PFSK-1 (cell line): ENCODE data around the gene ATP2A2.

Source experiments
- FOXP2 ChIP-seq: optimal IDR thresholded peaks from 2 replicates; pipeline ENCODE3; 2011; ENCODE audit warnings: borderline replicate concordance, control low read depth, inconsistent platforms; ENCODE audit not compliant: insufficient read depth; ENCODE audit errors: extremely low read length, extremely low read depth
- POLR2AphosphoS5 ChIP-seq: IDR thresholded peaks from 2 replicates; pipeline ENCODE4 v1.6.1; 2012; ENCODE audit warnings: low read depth, mild to moderate bottlenecking, control low read depth, low read length, moderate library complexity
- REST ChIP-seq, 2 experiments: IDR thresholded peaks; 2 replicates each; pipeline versions ENCODE4 v1.6.1 to v1.8.0; 2011 to 2012; ENCODE audit warnings: low read depth in 2 of 2, low read length in 2 of 2, control low read depth in 1 of 2, inconsistent platforms in 1 of 2, mild to moderate bottlenecking in 1 of 2, moderate library complexity in 1 of 2; ENCODE audit not compliant: insufficient read depth in 1 of 2
- SIN3A ChIP-seq: IDR thresholded peaks from 2 replicates; pipeline ENCODE4 v1.6.1; 2012; ENCODE audit warnings: mild to moderate bottlenecking, low read length, moderate library complexity, borderline replicate concordance; ENCODE audit not compliant: insufficient read depth
- TAF1 ChIP-seq: IDR thresholded peaks from 2 replicates; pipeline ENCODE4 v1.6.1; 2012; ENCODE audit warnings: low read length, control low read depth, borderline replicate concordance; ENCODE audit not compliant: insufficient read depth

The ATP2A2 gene

GRCh38 chr12:110256780-110257431 lies 24.1 kb upstream of the ATP2A2 start:
- TF ChIP-seq POLR2AphosphoS5 (no peak), REST (IDR thresholded peaks at IDR 0.05; ENCODE audit: insufficient read depth in 1 of 2, low read depth in 2 of 2, low read length in 2 of 2) (no peak), FOXP2 (no peak), SIN3A (no peak), TAF1 (no peak)

DNA sequence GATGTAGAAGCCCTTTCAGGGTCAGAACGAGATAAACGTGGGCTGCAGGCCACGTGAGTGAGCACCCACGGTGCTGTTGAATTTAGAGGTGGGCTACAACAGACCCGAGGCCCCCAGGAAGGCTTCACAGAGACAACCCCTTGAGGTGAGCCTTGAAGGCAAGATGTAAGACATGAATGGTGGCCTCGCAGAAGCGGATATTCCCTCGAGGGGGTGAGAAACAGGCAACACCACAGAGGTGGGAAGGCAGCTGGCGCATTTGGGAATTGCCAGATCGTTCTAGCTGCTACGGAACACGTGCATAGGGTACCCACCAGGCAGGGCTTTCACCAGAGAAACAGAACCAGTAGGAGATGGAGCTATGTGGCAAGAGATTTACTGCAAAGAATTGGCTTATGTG lies 22.6 kb upstream of the ATP2A2 start:
- TF ChIP-seq POLR2AphosphoS5 (no peak), FOXP2 (no peak), TAF1 (no peak), REST (IDR thresholded peaks at IDR 0.05; ENCODE audit: insufficient read depth in 1 of 2, low read depth in 2 of 2, low read length in 2 of 2) (no peak)

- TF ChIP-seq REST (IDR thresholded peaks at IDR 0.05; ENCODE audit: insufficient read depth in 1 of 2, low read depth in 2 of 2, low read length in 2 of 2) (no peak), SIN3A (no peak), POLR2AphosphoS5 (no peak), TAF1 (no peak), FOXP2 (no peak)
Observed at GRCh38 chr12:110262442-110263388, 18.3 kb upstream of the ATP2A2 start.

DNA sequence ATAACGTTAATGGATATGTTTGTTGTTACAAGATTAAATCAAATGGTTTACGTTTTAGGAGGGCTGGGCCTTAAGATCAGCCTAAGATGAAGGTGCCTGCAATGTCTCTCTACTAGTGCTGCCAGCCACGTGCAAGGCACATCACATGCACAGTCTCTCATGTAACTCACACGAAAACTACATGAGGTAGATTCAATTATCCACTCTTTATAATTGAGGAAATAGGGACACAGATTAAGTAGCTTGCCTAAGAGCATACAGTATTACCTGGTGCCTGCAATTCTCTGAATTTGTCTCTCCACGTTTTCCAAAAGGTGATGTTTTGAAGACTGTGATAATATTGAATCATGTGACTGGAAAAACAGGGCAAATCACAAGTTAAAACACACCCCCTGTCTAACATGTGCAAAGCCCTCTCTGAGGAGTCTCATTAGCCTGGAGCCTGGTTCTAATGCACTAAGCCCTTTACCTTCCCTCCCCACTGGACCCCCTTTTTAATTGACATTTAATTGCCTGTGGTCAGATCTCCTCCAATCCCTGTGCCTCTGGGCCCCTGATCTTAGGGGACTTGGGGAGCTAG lies 14.6 kb upstream of the ATP2A2 start:
- TF ChIP-seq POLR2AphosphoS5: no peak
- no peak for TF ChIP-seq TAF1
- TF ChIP-seq REST (IDR thresholded peaks at IDR 0.05; ENCODE audit: insufficient read depth in 1 of 2, low read depth in 2 of 2, low read length in 2 of 2): no peak
- TF ChIP-seq FOXP2: no peak
- TF ChIP-seq SIN3A: no peak
